ENCODE results near the gene MGAT4B. TPM values are rescaled to one million over a fixed set of nuclear protein-coding genes. Genes with fewer than 3 reads are reported as not detected.
"Not testable (repeated sequence)": the region's sequence is repeated elsewhere in the genome, so short reads cannot be mapped to it uniquely, and the experiment has no call there.

Gene MGAT4B
- total RNA-seq, 1 donor from 2014 or later, result 354 TPM

- DNase-seq (ENCODE audit: extremely low read depth, low read depth, low spot score), result no peak
Observed at GRCh38 chr5:179795863-179796833, 10.5 kb downstream of the MGAT4B start.

- no peak for DNase-seq (ENCODE audit: extremely low read depth, low read depth, low spot score)
Observed at GRCh38 chr5:179795049-179795862, 11.4 kb downstream of the MGAT4B start.

DNA sequence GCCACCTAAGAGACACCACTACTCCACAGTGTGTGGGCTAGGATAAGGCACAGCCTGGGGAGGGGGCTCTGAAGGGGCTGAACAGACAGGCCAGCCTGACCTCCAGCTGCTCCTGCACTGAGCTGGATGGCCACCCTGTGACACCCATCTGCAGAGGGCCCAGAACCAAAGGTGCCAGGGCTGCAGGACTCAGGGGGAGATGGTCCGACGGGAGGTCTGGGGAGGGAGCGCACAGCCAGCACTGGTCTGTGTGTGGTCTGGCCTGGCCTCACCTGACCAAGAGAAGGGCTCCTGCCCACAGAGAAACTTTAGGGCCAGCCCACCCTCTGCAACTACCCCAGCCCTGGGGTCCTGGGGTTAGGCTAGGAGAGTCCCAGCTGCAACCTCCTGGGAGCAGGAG is 12.1 kb downstream of the MGAT4B start:
- no peak for DNase-seq (ENCODE audit: extremely low read depth, low read depth, low spot score)

DNA sequence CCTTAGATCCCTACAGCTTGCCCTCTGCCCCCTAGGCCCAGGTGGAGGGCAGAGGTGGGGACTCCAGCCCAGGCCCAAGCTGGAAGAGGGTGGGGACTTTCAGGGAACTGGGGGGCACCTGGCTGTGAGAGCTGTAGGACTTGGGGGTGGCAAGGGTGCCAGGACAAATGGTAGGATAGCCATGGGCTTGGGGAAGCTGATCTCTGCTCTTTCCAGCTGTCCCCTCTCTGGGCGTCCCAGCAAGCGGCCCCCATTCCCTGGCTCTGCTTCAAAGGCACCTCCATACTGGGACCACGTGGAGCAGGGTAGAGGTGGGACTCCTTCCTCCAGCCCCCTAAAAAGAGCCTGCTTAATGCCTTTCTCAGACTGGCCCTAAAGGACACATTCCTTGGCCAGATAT is 12.5 kb downstream of the MGAT4B start:
- no peak for DNase-seq (ENCODE audit: extremely low read depth, low read depth, low spot score)

GRCh38 chr5:179793468-179794139 is 13.1 kb downstream of the MGAT4B start, which contains the start of gene LTC4S:
LTC4S (plus strand) TSS chr5:179793986; CDS start chr5:179794081, 95 bp downstream.
- DNase-seq (ENCODE audit: extremely low read depth, low read depth, low spot score), result no peak

GRCh38 chr5:179792612-179793467 is 13.8 kb downstream of the MGAT4B start:
- DNase-seq (ENCODE audit: extremely low read depth, low read depth, low spot score), result no peak

GRCh38 chr5:179791881-179792611 is 14.6 kb downstream of the MGAT4B start:
- no peak for DNase-seq (ENCODE audit: extremely low read depth, low read depth, low spot score)

- not testable (repeated sequence) for DNase-seq (ENCODE audit: extremely low read depth, low read depth, low spot score)
Observed at GRCh38 chr5:179789278-179789677, 17.4 kb downstream of the MGAT4B start.

GRCh38 chr5:179788193-179788854 is 18.3 kb downstream of the MGAT4B start:
- DNase-seq (ENCODE audit: extremely low read depth, low read depth, low spot score), result no peak

- no peak for DNase-seq (ENCODE audit: extremely low read depth, low read depth, low spot score)
Observed at GRCh38 chr5:179786861-179787260, 19.8 kb downstream of the MGAT4B start.

- no peak for DNase-seq (ENCODE audit: extremely low read depth, low read depth, low spot score)
Observed at GRCh38 chr5:179783128-179783527, 23.5 kb downstream of the MGAT4B start.

DNA sequence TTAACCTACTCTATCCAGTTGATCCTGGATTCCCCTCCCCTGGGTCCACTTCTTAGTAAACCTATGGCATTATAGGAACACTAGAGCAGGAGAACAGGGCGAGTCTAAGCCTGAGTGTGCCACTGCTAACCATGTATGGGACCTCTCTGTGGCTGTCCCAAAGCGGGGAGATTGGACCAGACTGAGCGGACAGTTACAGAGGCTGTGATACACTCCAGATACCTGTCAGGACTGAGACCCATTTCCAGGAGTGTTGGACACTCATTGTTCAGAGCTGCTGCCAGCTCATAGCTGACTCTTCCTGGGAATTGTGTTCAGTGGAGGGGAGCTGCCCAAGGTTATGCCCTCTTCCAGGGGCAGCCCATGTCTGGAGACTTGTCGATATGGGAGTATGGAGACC is 24.8 kb downstream of the MGAT4B start:
- no peak for DNase-seq (ENCODE audit: extremely low read depth, low read depth, low spot score)

- DNase-seq (ENCODE audit: extremely low read depth, low read depth, low spot score), result no peak
Observed at GRCh38 chr5:179780362-179780761, 26.3 kb downstream of the MGAT4B start.

DNA sequence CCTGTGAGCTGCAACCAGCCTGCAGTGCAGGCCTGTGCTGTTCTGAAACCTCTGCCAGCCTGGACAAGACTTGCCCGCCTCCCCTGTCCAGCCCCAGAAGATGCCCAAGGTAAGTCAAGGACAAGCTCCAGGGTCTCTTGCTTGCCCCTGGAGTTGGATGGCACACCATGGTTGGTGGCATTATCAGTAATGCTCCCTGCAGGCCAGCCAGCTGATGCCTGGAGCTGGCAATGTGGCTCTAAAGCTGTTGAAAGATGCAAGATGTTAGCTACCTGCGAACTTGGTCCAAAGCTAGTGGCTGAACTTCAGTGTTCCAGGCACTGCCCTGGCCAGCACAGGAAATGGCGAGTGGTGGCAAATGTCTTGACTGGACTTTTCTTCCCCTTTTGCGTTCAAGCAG is 26.8 kb downstream of the MGAT4B start:
- DNase-seq (ENCODE audit: extremely low read depth, low read depth, low spot score), result no peak

- DNase-seq (ENCODE audit: extremely low read depth, low read depth, low spot score), result no peak
Observed at GRCh38 chr5:179778591-179778990, 28.1 kb downstream of the MGAT4B start.

GRCh38 chr5:179777909-179778308 is 28.8 kb downstream of the MGAT4B start:
- no peak for DNase-seq (ENCODE audit: extremely low read depth, low read depth, low spot score)

- DNase-seq (ENCODE audit: extremely low read depth, low read depth, low spot score), result no peak
Observed at GRCh38 chr5:179777456-179777855, 29.2 kb downstream of the MGAT4B start.

- DNase-seq (ENCODE audit: extremely low read depth, low read depth, low spot score), result no peak
Observed at GRCh38 chr5:179776411-179776938, 30.2 kb downstream of the MGAT4B start.

DNA sequence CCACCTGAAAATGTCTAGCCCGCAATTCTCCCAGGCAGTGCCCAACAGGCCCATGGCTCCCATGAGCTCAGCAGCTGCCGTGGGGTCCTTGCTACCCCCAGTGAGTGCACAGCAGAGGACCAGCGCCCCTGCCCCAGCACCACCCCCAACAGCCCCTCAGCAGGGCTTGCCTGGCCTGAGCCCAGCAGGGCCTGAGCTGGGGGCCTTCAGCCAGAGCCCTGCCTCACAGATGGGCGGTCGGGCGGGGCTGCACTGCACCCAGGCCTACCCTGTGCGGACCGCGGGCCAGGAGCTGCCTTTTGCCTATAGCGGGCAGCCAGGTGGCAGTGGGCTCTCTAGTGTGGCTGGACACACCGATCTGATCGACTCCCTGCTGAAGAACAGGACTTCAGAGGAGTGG is 32.2 kb downstream of the MGAT4B start:
- DNase-seq (ENCODE audit: extremely low read depth, low read depth, low spot score), result no peak
